Measurements from ENCODE around the gene DCUN1D2.

DCUN1D2 gene

DNA sequence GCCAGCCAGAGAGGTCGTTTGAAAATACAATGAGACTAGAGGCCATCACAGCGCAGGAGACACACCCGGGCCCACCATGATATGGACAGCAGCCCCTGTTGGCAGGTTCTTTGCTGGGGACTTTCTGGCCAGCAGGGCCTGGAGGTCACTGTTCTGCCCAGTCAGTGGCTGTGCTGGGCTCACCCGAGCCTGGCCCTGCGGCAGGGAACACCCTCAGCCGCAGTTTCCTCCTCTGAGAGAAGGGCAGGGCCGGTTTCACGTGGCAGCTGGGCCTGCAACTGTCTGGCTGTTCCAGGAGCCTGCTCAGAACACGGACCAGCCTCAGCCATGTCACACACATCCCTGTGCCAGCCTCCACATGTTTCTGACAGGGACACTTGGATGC, 76.6 kb downstream of the DCUN1D2 start:
- H3K9ac ChIP-seq (ENCODE audit: low read length in 2 of 2), result peak overlapping the region; percentile 48 to 72
- H3K4me1 ChIP-seq (ENCODE audit: control insufficient read depth, insufficient read depth, low read length), result peaks cover 41% of the 10 kb centered on the region
- H3K27me3 ChIP-seq (ENCODE audit: control insufficient read depth in 1 of 2, insufficient read depth in 2 of 2, low read length in 2 of 2), result no peaks in the 10 kb centered on the region
- H3K36me3 ChIP-seq (ENCODE audit: control insufficient read depth in 2 of 2, insufficient read depth in 2 of 2, low read length in 2 of 2), result no peaks in the 10 kb centered on the region
- peak overlapping the region; percentile 89 for H3K27ac ChIP-seq (ENCODE audit: low read length)
- H3K9me3 ChIP-seq (ENCODE audit: control insufficient read depth in 2 of 2, low read length in 2 of 2), result no peaks in the 10 kb centered on the region
- H3K4me3 ChIP-seq (ENCODE audit: low read length in 2 of 2), result peak overlapping the region in 1 of 2 donors; percentile 8

- H3K27ac ChIP-seq (ENCODE audit: low read length), result peak overlapping the region; percentile 89
- H3K9ac ChIP-seq (ENCODE audit: low read length in 2 of 2), result peak overlapping the region; percentile 48 to 72
- no peaks in the 10 kb centered on the region for H3K9me3 ChIP-seq (ENCODE audit: control insufficient read depth in 2 of 2, low read length in 2 of 2)
- H3K4me1 ChIP-seq (ENCODE audit: control insufficient read depth, insufficient read depth, low read length), result peaks cover 41% of the 10 kb centered on the region
- no peaks in the 10 kb centered on the region for H3K36me3 ChIP-seq (ENCODE audit: control insufficient read depth in 2 of 2, insufficient read depth in 2 of 2, low read length in 2 of 2)
- H3K4me3 ChIP-seq (ENCODE audit: low read length in 2 of 2), result peak overlapping the region in 1 of 2 donors; percentile 29
- H3K27me3 ChIP-seq (ENCODE audit: control insufficient read depth in 1 of 2, insufficient read depth in 2 of 2, low read length in 2 of 2), result no peaks in the 10 kb centered on the region
Measured at GRCh38 chr13:113413178-113413897, 77.2 kb downstream of the DCUN1D2 start.

GRCh38 chr13:113412440-113412839, 78.1 kb downstream of the DCUN1D2 start:
- H3K27me3 ChIP-seq (ENCODE audit: control insufficient read depth in 1 of 2, insufficient read depth in 2 of 2, low read length in 2 of 2), result no peaks in the 10 kb centered on the region
- no peak overlapping the region for H3K27ac ChIP-seq (ENCODE audit: low read length)
- H3K4me3 ChIP-seq (ENCODE audit: low read length in 2 of 2), result no peak overlapping the region
- H3K36me3 ChIP-seq (ENCODE audit: control insufficient read depth in 2 of 2, insufficient read depth in 2 of 2, low read length in 2 of 2), result no peaks in the 10 kb centered on the region
- H3K4me1 ChIP-seq (ENCODE audit: control insufficient read depth, insufficient read depth, low read length), result peaks cover 41% of the 10 kb centered on the region
- H3K9me3 ChIP-seq (ENCODE audit: control insufficient read depth in 2 of 2, low read length in 2 of 2), result no peaks in the 10 kb centered on the region
- H3K9ac ChIP-seq (ENCODE audit: low read length in 2 of 2), result no peak overlapping the region

- peak overlapping the region; percentile 69 for H3K27ac ChIP-seq (ENCODE audit: low read length)
Measured at GRCh38 chr13:113411216-113412023, 79.1 kb downstream of the DCUN1D2 start.

DNA sequence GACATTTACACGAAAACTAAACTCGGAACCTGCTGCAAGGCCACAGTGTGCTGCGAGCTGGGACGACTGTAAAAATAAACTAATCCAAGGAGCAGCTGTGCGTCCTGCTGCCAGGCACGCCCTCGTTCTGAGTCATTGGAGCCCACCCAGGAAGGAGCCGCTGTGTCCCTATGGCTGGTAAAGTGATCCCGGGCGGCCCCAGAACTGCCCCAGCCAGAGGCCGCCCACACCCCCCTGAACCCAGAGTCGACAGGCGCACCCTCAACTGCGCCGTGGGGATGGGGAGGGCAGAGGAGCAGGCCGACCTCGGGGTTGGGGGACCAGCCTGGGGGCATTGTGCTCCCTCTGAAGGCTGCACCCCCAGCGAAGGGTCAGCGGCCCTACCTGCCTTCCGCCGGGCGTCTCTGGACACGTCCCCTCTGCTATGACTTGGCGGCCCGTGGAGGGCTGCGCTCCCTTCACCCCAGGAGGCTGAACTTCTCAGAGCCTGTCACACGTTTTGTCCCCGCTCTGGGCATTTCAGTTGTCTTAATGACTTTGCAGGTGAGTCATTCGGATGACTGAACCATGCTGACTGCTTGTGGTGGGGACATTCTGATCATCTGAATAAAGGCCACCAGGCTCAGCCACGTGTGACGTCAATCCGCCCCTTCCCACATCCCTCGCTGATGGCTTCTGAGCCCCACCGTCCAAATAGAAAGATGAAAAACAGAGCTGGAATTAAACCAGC, 79.9 kb downstream of the DCUN1D2 start:
- H3K4me1 ChIP-seq (ENCODE audit: control insufficient read depth, insufficient read depth, low read length), result peaks cover 41% of the 10 kb centered on the region
- H3K27me3 ChIP-seq (ENCODE audit: control insufficient read depth in 1 of 2, insufficient read depth in 2 of 2, low read length in 2 of 2), result no peaks in the 10 kb centered on the region
- H3K27ac ChIP-seq (ENCODE audit: low read length), result peak overlapping the region; percentile 69
- no peaks in the 10 kb centered on the region for H3K36me3 ChIP-seq (ENCODE audit: control insufficient read depth in 2 of 2, insufficient read depth in 2 of 2, low read length in 2 of 2)
- peak overlapping the region in 1 of 2 donors; percentile 40 for H3K4me3 ChIP-seq (ENCODE audit: low read length in 2 of 2)
- no peaks in the 10 kb centered on the region for H3K9me3 ChIP-seq (ENCODE audit: control insufficient read depth in 2 of 2, low read length in 2 of 2)
- no peak overlapping the region for H3K9ac ChIP-seq (ENCODE audit: low read length in 2 of 2)

More at GRCh38 chr13:113411216-113412023, 79.1 kb downstream of the DCUN1D2 start:
- no peaks in the 10 kb centered on the region for H3K9me3 ChIP-seq (ENCODE audit: control insufficient read depth in 2 of 2, low read length in 2 of 2)
- no peaks in the 10 kb centered on the region for H3K36me3 ChIP-seq (ENCODE audit: control insufficient read depth in 2 of 2, insufficient read depth in 2 of 2, low read length in 2 of 2)
- H3K9ac ChIP-seq (ENCODE audit: low read length in 2 of 2), result no peak overlapping the region
- no peaks in the 10 kb centered on the region for H3K27me3 ChIP-seq (ENCODE audit: control insufficient read depth in 1 of 2, insufficient read depth in 2 of 2, low read length in 2 of 2)
- peaks cover 41% of the 10 kb centered on the region for H3K4me1 ChIP-seq (ENCODE audit: control insufficient read depth, insufficient read depth, low read length)
- peak overlapping the region in 1 of 2 donors; percentile 40 for H3K4me3 ChIP-seq (ENCODE audit: low read length in 2 of 2)

GRCh38 chr13:113408562-113408961, 81.9 kb downstream of the DCUN1D2 start:
- Histone ChIP-seq H3K4me1 (ENCODE audit: control insufficient read depth, insufficient read depth, low read length) (peaks cover 27% of the 10 kb centered on the region), H3K9ac (ENCODE audit: low read length in 2 of 2) (no peak overlapping the region), H3K4me3 (ENCODE audit: low read length in 2 of 2) (no peak overlapping the region), H3K27ac (ENCODE audit: low read length) (no peak overlapping the region), H3K27me3 (ENCODE audit: control insufficient read depth in 1 of 2, insufficient read depth in 2 of 2, low read length in 2 of 2) (no peaks in the 10 kb centered on the region), H3K9me3 (ENCODE audit: control insufficient read depth in 2 of 2, low read length in 2 of 2) (no peaks in the 10 kb centered on the region), H3K36me3 (ENCODE audit: control insufficient read depth in 2 of 2, insufficient read depth in 2 of 2, low read length in 2 of 2) (no peaks in the 10 kb centered on the region)

- Histone ChIP-seq H3K4me3 (ENCODE audit: low read length in 2 of 2) (no peak overlapping the region), H3K4me1 (ENCODE audit: control insufficient read depth, insufficient read depth, low read length) (peaks cover 21% of the 10 kb centered on the region), H3K27ac (ENCODE audit: low read length) (no peak overlapping the region), H3K36me3 (ENCODE audit: control insufficient read depth in 2 of 2, insufficient read depth in 2 of 2, low read length in 2 of 2) (no peaks in the 10 kb centered on the region), H3K9ac (ENCODE audit: low read length in 2 of 2) (no peak overlapping the region), H3K27me3 (ENCODE audit: control insufficient read depth in 1 of 2, insufficient read depth in 2 of 2, low read length in 2 of 2) (no peaks in the 10 kb centered on the region), H3K9me3 (ENCODE audit: control insufficient read depth in 2 of 2, low read length in 2 of 2) (no peaks in the 10 kb centered on the region)
Measured at GRCh38 chr13:113407531-113408393, 82.7 kb downstream of the DCUN1D2 start.

GRCh38 chr13:113407103-113407530, 83.4 kb downstream of the DCUN1D2 start:
- H3K27ac ChIP-seq (ENCODE audit: low read length), result no peak overlapping the region

GRCh38 chr13:113406321-113407102, 84.0 kb downstream of the DCUN1D2 start:
- H3K4me1 ChIP-seq (ENCODE audit: control insufficient read depth, insufficient read depth, low read length), result peaks cover 16% of the 10 kb centered on the region
- H3K4me3 ChIP-seq (ENCODE audit: low read length in 2 of 2), result no peak overlapping the region
- no peak overlapping the region for H3K9ac ChIP-seq (ENCODE audit: low read length in 2 of 2)
- no peak overlapping the region for H3K27ac ChIP-seq (ENCODE audit: low read length)
- no peaks in the 10 kb centered on the region for H3K9me3 ChIP-seq (ENCODE audit: control insufficient read depth in 2 of 2, low read length in 2 of 2)
- no peaks in the 10 kb centered on the region for H3K27me3 ChIP-seq (ENCODE audit: control insufficient read depth in 1 of 2, insufficient read depth in 2 of 2, low read length in 2 of 2)
- no peaks in the 10 kb centered on the region for H3K36me3 ChIP-seq (ENCODE audit: control insufficient read depth in 2 of 2, insufficient read depth in 2 of 2, low read length in 2 of 2)

More at GRCh38 chr13:113407103-113407530, 83.4 kb downstream of the DCUN1D2 start:
- H3K9ac ChIP-seq (ENCODE audit: low read length in 2 of 2), result no peak overlapping the region
- H3K36me3 ChIP-seq (ENCODE audit: control insufficient read depth in 2 of 2, insufficient read depth in 2 of 2, low read length in 2 of 2), result no peaks in the 10 kb centered on the region
- H3K27me3 ChIP-seq (ENCODE audit: control insufficient read depth in 1 of 2, insufficient read depth in 2 of 2, low read length in 2 of 2), result no peaks in the 10 kb centered on the region
- H3K4me1 ChIP-seq (ENCODE audit: control insufficient read depth, insufficient read depth, low read length), result peaks cover 21% of the 10 kb centered on the region
- no peak overlapping the region for H3K4me3 ChIP-seq (ENCODE audit: low read length in 2 of 2)
- H3K9me3 ChIP-seq (ENCODE audit: control insufficient read depth in 2 of 2, low read length in 2 of 2), result no peaks in the 10 kb centered on the region

Measured in stomach smooth muscle (tissue), 2 donors.